GM20000 (cell line): ENCODE data around the gene RSPH1.

ENCODE experiments used
- DNase-seq: peaks from one replicate; pipeline ENCODE4 v3.0.0; 2012; ENCODE audit warnings: low spot score
- TF ChIP-seq, protein P1 (sequence below): IDR thresholded peaks from 2 replicates; pipeline ENCODE4 v1.5.1; 2012; ENCODE audit warnings: mild to moderate bottlenecking, control low read depth; ENCODE audit errors: extremely low read depth, missing control alignments

RSPH1 gene

GRCh38 chr21:42496120-42496838 is at the start of gene RSPH1:
TSS of gene RSPH1 (minus strand) at chr21:42496224. CDS start at chr21:42496186, 38 bp downstream.
- peak; percentile 96 for DNase-seq
- TF ChIP-seq, protein P1, sequence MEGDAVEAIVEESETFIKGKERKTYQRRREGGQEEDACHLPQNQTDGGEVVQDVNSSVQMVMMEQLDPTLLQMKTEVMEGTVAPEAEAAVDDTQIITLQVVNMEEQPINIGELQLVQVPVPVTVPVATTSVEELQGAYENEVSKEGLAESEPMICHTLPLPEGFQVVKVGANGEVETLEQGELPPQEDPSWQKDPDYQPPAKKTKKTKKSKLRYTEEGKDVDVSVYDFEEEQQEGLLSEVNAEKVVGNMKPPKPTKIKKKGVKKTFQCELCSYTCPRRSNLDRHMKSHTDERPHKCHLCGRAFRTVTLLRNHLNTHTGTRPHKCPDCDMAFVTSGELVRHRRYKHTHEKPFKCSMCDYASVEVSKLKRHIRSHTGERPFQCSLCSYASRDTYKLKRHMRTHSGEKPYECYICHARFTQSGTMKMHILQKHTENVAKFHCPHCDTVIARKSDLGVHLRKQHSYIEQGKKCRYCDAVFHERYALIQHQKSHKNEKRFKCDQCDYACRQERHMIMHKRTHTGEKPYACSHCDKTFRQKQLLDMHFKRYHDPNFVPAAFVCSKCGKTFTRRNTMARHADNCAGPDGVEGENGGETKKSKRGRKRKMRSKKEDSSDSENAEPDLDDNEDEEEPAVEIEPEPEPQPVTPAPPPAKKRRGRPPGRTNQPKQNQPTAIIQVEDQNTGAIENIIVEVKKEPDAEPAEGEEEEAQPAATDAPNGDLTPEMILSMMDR: no peak

- DNase-seq: no peak
- TF ChIP-seq, protein P1: no peak
These were observed 49.7 kb upstream of the RSPH1 start for GRCh38 chr21:42545745-42546144.

DNA sequence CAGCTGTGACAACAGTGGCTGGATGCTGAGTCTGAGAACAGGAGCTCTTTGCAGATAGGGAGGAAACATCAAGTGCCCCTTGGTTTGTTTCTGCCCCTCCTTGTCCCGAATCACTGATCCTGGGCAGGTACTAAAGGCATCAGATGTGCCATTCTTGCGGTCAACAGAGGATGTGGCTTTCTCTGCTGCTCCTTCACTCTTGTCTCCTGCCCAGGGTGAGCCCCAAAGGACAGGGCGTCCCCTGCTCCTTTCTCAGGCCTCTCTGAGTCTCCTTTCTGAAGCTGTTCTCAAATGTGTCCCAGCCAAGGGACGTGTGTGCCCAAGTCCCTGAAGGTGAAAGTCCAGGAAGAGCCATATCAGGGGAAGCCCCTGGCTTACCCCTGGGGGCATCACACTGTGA is 49.3 kb upstream of the RSPH1 start:
- DNase-seq: no peak
- TF ChIP-seq, protein P1: no peak

DNA sequence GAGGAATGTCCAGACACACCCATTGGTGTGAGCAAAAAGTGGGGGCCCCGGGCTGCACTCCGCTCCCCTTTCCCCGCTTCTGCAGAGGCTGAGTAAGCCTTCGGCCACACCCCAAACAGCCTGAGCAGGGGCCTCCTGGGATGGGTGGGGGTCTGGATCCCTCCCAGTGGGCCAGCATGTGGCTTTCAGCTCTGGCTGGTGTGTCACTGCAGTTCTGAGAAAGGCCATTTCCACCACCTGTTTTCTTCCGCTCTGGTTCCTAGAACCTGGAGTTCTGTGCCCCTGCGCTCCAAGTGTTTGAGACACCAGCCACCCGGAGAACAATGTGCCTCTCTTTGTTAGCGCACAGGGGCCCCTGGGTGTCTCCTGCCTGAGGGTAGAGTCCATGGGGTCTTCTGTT is 48.5 kb upstream of the RSPH1 start:
- no peak for DNase-seq
- TF ChIP-seq, protein P1: no peak

DNA sequence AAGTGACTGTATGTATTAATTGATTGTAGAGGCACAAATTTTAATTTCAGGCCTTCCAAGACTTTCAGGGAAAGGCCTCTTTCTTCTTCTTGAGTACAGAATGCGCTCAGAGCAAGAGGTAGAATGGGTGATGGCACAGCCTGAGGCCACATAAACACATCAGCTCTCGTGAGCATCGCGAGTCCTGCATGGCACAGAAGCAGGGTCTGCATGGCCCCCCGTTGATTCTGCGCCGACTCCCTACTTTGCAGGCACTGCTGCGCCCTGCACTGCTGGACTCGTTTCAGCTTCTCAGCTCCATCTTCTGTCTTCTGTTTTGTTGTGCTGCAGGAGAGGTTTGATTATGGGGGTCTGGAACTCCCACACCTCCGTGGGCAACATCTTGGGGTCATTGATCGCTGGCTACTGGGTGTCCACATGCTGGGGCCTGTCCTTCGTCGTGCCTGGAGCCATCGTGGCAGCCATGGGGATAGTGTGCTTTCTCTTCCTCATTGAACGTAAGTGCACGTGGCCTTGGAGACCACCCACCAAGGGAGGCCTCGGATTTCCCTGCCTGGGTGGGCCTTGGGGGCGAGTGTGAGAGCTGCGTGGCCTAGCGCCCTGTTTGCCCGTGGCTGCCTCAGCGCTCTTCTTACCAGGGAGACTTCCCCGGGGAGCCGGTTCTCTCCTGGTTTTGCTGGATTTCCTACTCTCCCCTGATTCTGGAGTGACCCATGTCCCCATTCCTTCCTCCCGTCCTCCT is 47.3 kb upstream of the RSPH1 start:
- TF ChIP-seq, protein P1: no peak
- no peak for DNase-seq

DNA sequence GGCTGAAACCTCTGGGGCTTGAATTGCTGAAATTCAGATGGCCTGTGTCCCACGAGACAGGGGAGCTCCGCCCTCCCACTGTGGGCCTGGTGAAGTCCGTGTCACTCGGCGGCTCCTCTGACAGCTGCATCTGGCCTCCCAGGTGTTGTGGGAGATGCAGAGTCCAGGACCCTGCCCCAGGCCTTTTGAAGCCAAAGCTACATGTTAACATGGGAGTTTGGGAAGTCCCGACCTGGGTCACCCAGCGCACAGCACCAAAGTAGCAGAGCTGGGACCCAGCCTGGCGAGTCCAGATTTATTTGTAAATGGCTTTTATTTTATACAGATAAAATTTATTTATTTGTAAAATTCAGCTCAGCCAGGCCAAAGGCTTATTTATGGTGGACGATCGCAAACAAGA is 46.6 kb upstream of the RSPH1 start:
- DNase-seq: no peak

GRCh38 chr21:42542196-42542595 is 46.2 kb upstream of the RSPH1 start:
- no peak for DNase-seq
- TF ChIP-seq, protein P1: no peak

More for the DNA sequence above, 46.6 kb upstream of the RSPH1 start:
- TF ChIP-seq, protein P1: no peak
